Activated CD4-positive, alpha-beta T cell treated with anti-CD3 and anti-CD28 coated beads, Interleukin-2, amount 10 ng/mL, durations not matched to agents 7 days and 5 days (primary cell): Measurements from ENCODE around the gene OXSR1. TPM values are rescaled to one million over a fixed set of nuclear protein-coding genes. Genes with fewer than 3 reads are reported as not detected.
A peak's percentile ranks its signal among the peaks of the same experiment; 100 is the strongest.

Experiments
- CTCF ChIA-PET: fragments of 350-600 bp; sonication (Branson Sonifier 250); formaldehyde crosslinking; loops from one replicate; lab custom pipeline; 2021; ENCODE audit warnings: antibody characterized with exemption; lab: Charles Lee
- POLR2A ChIA-PET: fragments of 350-600 bp; sonication (Branson Sonifier 250); formaldehyde crosslinking; loops from one replicate; lab custom pipeline; 2021; ENCODE audit warnings: antibody characterized with exemption; lab: Charles Lee
- DNase-seq: peaks from one replicate; pipeline ENCODE4 v3.0.0-alpha.2; 2020
- H3K27ac Mint-ChIP-seq: one replicate; pipeline ENCODE4 v1.8.0; 2021; ENCODE audit warnings: mild to moderate bottlenecking, moderate library complexity, mixed read lengths
- H3K27me3 Mint-ChIP-seq: one replicate; pipeline ENCODE4 v1.8.0; 2021; ENCODE audit warnings: mixed read lengths
- H3K36me3 Mint-ChIP-seq: one replicate; pipeline ENCODE4 v1.8.0; 2021; ENCODE audit warnings: low read depth, mixed read lengths
- H3K4me1 Mint-ChIP-seq: one replicate; pipeline ENCODE4 v1.8.0; 2021; ENCODE audit warnings: mixed read lengths
- H3K4me3 Mint-ChIP-seq: one replicate; pipeline ENCODE4 v1.8.0; 2021; ENCODE audit warnings: mild to moderate bottlenecking, moderate library complexity, mixed read lengths
- H3K9me3 Mint-ChIP-seq: one replicate; pipeline ENCODE4 v1.8.0; 2021; ENCODE audit warnings: mixed read lengths
- total RNA-seq, 2 experiments: library from RNA; stranded (reverse); gene quantifications; one replicate each; pipeline ENCODE4 v1.2.3, GENCODE V29; 2021

OXSR1 gene
- total RNA-seq, 2 experiments from 2014 or later: 52.4 to 57.3 TPM

GRCh38 chr3:38257583-38257982, 92.2 kb downstream of the OXSR1 start:
- ChIA-PET POLR2A (no interaction called here), CTCF (no interaction called here)
- Mint-ChIP-seq H3K4me3 (no peak overlapping the region), H3K27ac (no peak overlapping the region), H3K9me3 (no peaks in the 10 kb centered on the region), H3K36me3 (peaks cover 46% of the 10 kb centered on the region), H3K4me1 (peaks cover 44% of the 10 kb centered on the region), H3K27me3 (no peaks in the 10 kb centered on the region)
- no peak for DNase-seq

DNA sequence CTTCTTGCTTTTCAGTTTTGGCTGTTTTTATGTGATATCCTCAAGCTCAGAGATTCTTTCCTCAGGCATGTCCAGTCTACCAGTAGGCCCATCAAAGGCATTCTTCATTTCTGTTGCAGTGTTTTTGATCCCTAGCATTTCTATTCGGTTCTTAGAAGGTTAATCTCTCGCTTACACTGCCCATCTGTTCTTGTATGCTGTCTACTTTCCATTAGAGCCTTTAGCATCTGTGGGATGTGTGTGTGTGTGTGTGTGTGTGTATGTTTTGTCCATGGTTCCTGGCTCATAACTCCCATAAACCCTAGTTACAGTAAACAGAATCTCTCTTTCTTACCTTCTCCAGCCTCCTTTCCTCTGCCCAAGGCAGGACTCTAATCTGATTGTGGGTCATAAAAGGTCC, 95.1 kb downstream of the OXSR1 start:
- H3K27ac Mint-ChIP-seq: no peak overlapping the region

DNA sequence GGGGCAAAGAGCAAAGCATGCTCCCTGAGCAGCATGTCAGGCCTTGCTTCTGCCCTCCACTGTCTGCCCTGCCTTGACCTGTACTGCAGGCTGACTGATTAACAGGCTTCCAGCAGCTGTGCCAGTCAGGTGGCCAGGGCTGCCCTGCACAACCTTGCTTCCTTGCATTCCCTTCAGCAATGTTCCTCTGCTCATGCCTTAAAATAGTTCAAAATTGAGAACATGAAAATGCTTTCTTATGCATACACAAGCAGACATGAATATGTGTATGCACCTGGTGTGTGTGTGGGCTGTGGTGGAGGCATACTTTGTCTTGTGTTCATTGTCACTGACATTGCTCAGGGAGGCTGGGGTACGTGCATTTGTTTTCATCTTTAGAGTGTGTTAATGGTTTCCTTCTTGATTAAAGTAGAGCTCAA, 99.0 kb downstream of the OXSR1 start:
- peaks cover 31% of the 10 kb centered on the region for H3K4me1 Mint-ChIP-seq

More for the DNA sequence above, 95.1 kb downstream of the OXSR1 start:
- H3K4me1 Mint-ChIP-seq: peaks cover 36% of the 10 kb centered on the region
- DNase-seq: no peak
- POLR2A ChIA-PET: no interaction called here
- H3K9me3 Mint-ChIP-seq: no peaks in the 10 kb centered on the region
- no peak overlapping the region for H3K4me3 Mint-ChIP-seq
- H3K27me3 Mint-ChIP-seq: no peaks in the 10 kb centered on the region
- H3K36me3 Mint-ChIP-seq: peaks cover 19% of the 10 kb centered on the region
- CTCF ChIA-PET: interaction anchor here (1.1 kb wide), 1 partner anchor 11 kb away, joined by 3 read pairs; no protein-coding TSS in a partner anchor

GRCh38 chr3:38264779-38265178, 99.4 kb downstream of the OXSR1 start:
- POLR2A ChIA-PET: no interaction called here

More for the DNA sequence above, 99.0 kb downstream of the OXSR1 start:
- POLR2A ChIA-PET: no interaction called here
- Mint-ChIP-seq H3K9me3 (no peaks in the 10 kb centered on the region), H3K4me3 (no peak overlapping the region), H3K27ac (no peak overlapping the region), H3K27me3 (no peaks in the 10 kb centered on the region), H3K36me3 (peaks cover 5% of the 10 kb centered on the region)
- no peak for DNase-seq
- CTCF ChIA-PET: interaction anchor here (1.1 to 1.6 kb wide), 3 partner anchors 8 to 27 kb away, joined by 3 read pairs; no protein-coding TSS in a partner anchor

GRCh38 chr3:38265604-38266307, 100.4 kb downstream of the OXSR1 start, which contains the start of gene SLC22A13:
Gene SLC22A13, plus strand, starts transcription at chr3:38265812. Its CDS starts 49 bp downstream, at chr3:38265861.
- no peaks in the 10 kb centered on the region for H3K9me3 Mint-ChIP-seq
- no peak within 1 kb of the TSS for H3K27ac Mint-ChIP-seq
- no peaks in the 10 kb centered on the region for H3K36me3 Mint-ChIP-seq
- DNase-seq: no peak
- ChIA-PET POLR2A (no interaction called here), CTCF (interaction anchor here (1.6 kb wide), 1 partner anchor 9 kb away, joined by 3 read pairs; no protein-coding TSS in a partner anchor)
- no peaks in the 10 kb centered on the region for H3K27me3 Mint-ChIP-seq
- no peak within 1 kb of the TSS for H3K4me3 Mint-ChIP-seq
- H3K4me1 Mint-ChIP-seq: peaks cover 19% of the 10 kb centered on the region

More at GRCh38 chr3:38264779-38265178, 99.4 kb downstream of the OXSR1 start:
- Mint-ChIP-seq H3K27me3 (no peaks in the 10 kb centered on the region), H3K27ac (no peak overlapping the region), H3K4me3 (no peak overlapping the region), H3K9me3 (no peaks in the 10 kb centered on the region), H3K4me1 (peaks cover 27% of the 10 kb centered on the region), H3K36me3 (peaks cover 5% of the 10 kb centered on the region)
- no peak for DNase-seq
- CTCF ChIA-PET: interaction anchor here (1.1 to 1.6 kb wide), 3 partner anchors 8 to 27 kb away, joined by 3 read pairs; no protein-coding TSS in a partner anchor

GRCh38 chr3:38266810-38267209, 101.5 kb downstream of the OXSR1 start:
- Mint-ChIP-seq H3K9me3 (no peaks in the 10 kb centered on the region), H3K4me1 (peaks cover 19% of the 10 kb centered on the region), H3K36me3 (no peaks in the 10 kb centered on the region), H3K4me3 (no peak overlapping the region), H3K27ac (no peak overlapping the region), H3K27me3 (no peaks in the 10 kb centered on the region)
- ChIA-PET POLR2A (no interaction called here), CTCF (no interaction called here)
- no peak for DNase-seq

GRCh38 chr3:38267662-38268061, 102.3 kb downstream of the OXSR1 start:
- peak overlapping the region; percentile 10 for H3K27ac Mint-ChIP-seq
- no peaks in the 10 kb centered on the region for H3K9me3 Mint-ChIP-seq
- DNase-seq: no peak
- ChIA-PET CTCF (no interaction called here), POLR2A (no interaction called here)
- H3K4me1 Mint-ChIP-seq: peaks cover 19% of the 10 kb centered on the region
- H3K36me3 Mint-ChIP-seq: no peaks in the 10 kb centered on the region
- H3K4me3 Mint-ChIP-seq: no peak overlapping the region
- no peaks in the 10 kb centered on the region for H3K27me3 Mint-ChIP-seq

GRCh38 chr3:38268087-38268486, 102.8 kb downstream of the OXSR1 start:
- H3K4me3 Mint-ChIP-seq: no peak overlapping the region
- CTCF ChIA-PET: no interaction called here
- H3K4me1 Mint-ChIP-seq: peaks cover 19% of the 10 kb centered on the region

GRCh38 chr3:38268522-38268921, 103.2 kb downstream of the OXSR1 start:
- Mint-ChIP-seq H3K4me1 (peaks cover 16% of the 10 kb centered on the region), H3K9me3 (no peaks in the 10 kb centered on the region), H3K36me3 (no peaks in the 10 kb centered on the region), H3K27me3 (no peaks in the 10 kb centered on the region), H3K4me3 (no peak overlapping the region), H3K27ac (no peak overlapping the region)
- DNase-seq: no peak
- ChIA-PET POLR2A (no interaction called here), CTCF (no interaction called here)

More at GRCh38 chr3:38268087-38268486, 102.8 kb downstream of the OXSR1 start:
- H3K27ac Mint-ChIP-seq: no peak overlapping the region
- no peaks in the 10 kb centered on the region for H3K9me3 Mint-ChIP-seq
- DNase-seq: no peak
- no peaks in the 10 kb centered on the region for H3K27me3 Mint-ChIP-seq
- POLR2A ChIA-PET: no interaction called here
- no peaks in the 10 kb centered on the region for H3K36me3 Mint-ChIP-seq

- peaks cover 14% of the 10 kb centered on the region for H3K4me1 Mint-ChIP-seq
- H3K4me3 Mint-ChIP-seq: no peak overlapping the region
- no peaks in the 10 kb centered on the region for H3K36me3 Mint-ChIP-seq
- H3K27me3 Mint-ChIP-seq: no peaks in the 10 kb centered on the region
- ChIA-PET CTCF (interaction anchor here (1.0 to 1.4 kb wide), 2 partner anchors 10 to 19 kb away, joined by 3 read pairs; no protein-coding TSS in a partner anchor), POLR2A (no interaction called here)
- H3K27ac Mint-ChIP-seq: no peak overlapping the region
- DNase-seq: no peak
- no peaks in the 10 kb centered on the region for H3K9me3 Mint-ChIP-seq
These were observed 105.3 kb downstream of the OXSR1 start for GRCh38 chr3:38270606-38271005.

GRCh38 chr3:38271553-38271952, 106.2 kb downstream of the OXSR1 start:
- ChIA-PET CTCF (interaction anchor here (1.4 to 1.6 kb wide), 2 partner anchors 10 to 11 kb away, joined by 3 to 4 read pairs; partner anchors contain the start of gene SLC22A14), POLR2A (no interaction called here)
- no peak for DNase-seq
- H3K9me3 Mint-ChIP-seq: no peaks in the 10 kb centered on the region
- no peak overlapping the region for H3K27ac Mint-ChIP-seq
- H3K27me3 Mint-ChIP-seq: no peaks in the 10 kb centered on the region
- H3K4me1 Mint-ChIP-seq: peaks cover 14% of the 10 kb centered on the region
- H3K4me3 Mint-ChIP-seq: no peak overlapping the region
- no peaks in the 10 kb centered on the region for H3K36me3 Mint-ChIP-seq

- no peaks in the 10 kb centered on the region for H3K4me1 Mint-ChIP-seq
- DNase-seq: no peak
- POLR2A ChIA-PET: no interaction called here
These were observed 109.7 kb downstream of the OXSR1 start for GRCh38 chr3:38274864-38275649.

DNA sequence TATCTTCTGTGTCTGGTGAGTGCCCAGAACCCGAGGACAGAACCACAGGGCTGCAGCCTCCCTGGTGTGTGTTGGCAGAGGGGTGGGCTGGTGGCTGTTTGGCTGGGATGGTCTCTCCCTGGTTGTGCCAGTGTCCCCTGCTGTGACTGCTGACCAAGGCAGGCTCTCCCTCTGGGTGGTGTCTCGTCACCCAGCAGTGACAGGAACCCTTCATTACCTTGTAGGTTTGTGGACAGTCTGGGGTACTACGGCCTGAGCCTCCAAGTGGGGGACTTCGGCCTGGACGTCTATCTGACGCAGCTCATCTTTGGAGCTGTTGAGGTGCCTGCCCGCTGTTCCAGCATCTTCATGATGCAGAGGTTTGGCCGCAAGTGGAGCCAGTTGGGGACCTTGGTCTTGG, 110.3 kb downstream of the OXSR1 start:
- H3K27ac Mint-ChIP-seq: no peak overlapping the region
- ChIA-PET POLR2A (no interaction called here), CTCF (no interaction called here)
- no peak overlapping the region for H3K4me3 Mint-ChIP-seq
- no peak for DNase-seq
- H3K4me1 Mint-ChIP-seq: no peaks in the 10 kb centered on the region
- no peaks in the 10 kb centered on the region for H3K9me3 Mint-ChIP-seq
- H3K27me3 Mint-ChIP-seq: no peaks in the 10 kb centered on the region
- no peaks in the 10 kb centered on the region for H3K36me3 Mint-ChIP-seq

More at GRCh38 chr3:38274864-38275649, 109.7 kb downstream of the OXSR1 start:
- CTCF ChIA-PET: no interaction called here
- H3K27me3 Mint-ChIP-seq: no peaks in the 10 kb centered on the region
- no peaks in the 10 kb centered on the region for H3K36me3 Mint-ChIP-seq
- H3K4me3 Mint-ChIP-seq: no peak overlapping the region
- H3K27ac Mint-ChIP-seq: no peak overlapping the region
- H3K9me3 Mint-ChIP-seq: no peaks in the 10 kb centered on the region
